Peyer's patch (tissue), 4 donors: ENCODE measurements around the gene TPBGL. TPM values are rescaled to one million over a fixed set of nuclear protein-coding genes. Genes with fewer than 3 reads are reported as not detected.

Experiments used
- DNase-seq, 3 donors: peaks; one replicate each; pipeline ENCODE4 v3.0.0-alpha.2; 2017 to 2019
- H3K27ac ChIP-seq, 4 donors: fragments of 200-600 bp; sonication (generic); one replicate each; pipeline ENCODE4 v1.5.1; 2016 to 2019
- H3K27me3 ChIP-seq, 2 donors: fragments of 200-600 bp; sonication (generic); one replicate each; pipeline ENCODE4 v1.5.1; 2019
- H3K36me3 ChIP-seq, 3 donors: fragments of 200-600 bp; sonication (generic); one replicate each; pipeline ENCODE4 v1.5.1; 2016 to 2019
- H3K4me1 ChIP-seq, 4 donors: fragments of 200-600 bp; sonication (generic); one replicate each; pipeline ENCODE4 v1.5.1; 2016 to 2019
- H3K4me3 ChIP-seq, 4 donors: fragments of 200-600 bp; sonication (generic); 1 replicate in 3 of 4; 2 replicates in 1 of 4; pipeline ENCODE4 v1.5.1; 2016 to 2019; ENCODE audit warnings: mild to moderate bottlenecking in 1 of 4
- H3K9me3 ChIP-seq, 4 donors: fragments of 200-600 bp; sonication (generic); one replicate each; pipeline ENCODE4 v1.5.1; 2016 to 2019; ENCODE audit warnings: mild to moderate bottlenecking in 1 of 4
- CTCF ChIP-seq, 6 experiments: fragments of 450-650 bp in 4 of 6; fragments of 200-600 bp in 2 of 6; sonication (generic) in 1 of 6; IDR thresholded peaks; one replicate each; pipeline ENCODE4 v1.5.1; 2017 to 2019; ENCODE audit warnings: antibody characterized with exemption in 6 of 6, mild to moderate bottlenecking in 3 of 6, moderate library complexity in 1 of 6
- POLR2A ChIP-seq, 2 donors: fragments of 450-650 bp; IDR thresholded peaks; one replicate each; pipeline ENCODE4 v1.5.1; 2017; ENCODE audit warnings: antibody characterized with exemption in 2 of 2, mild to moderate bottlenecking in 2 of 2, moderate library complexity in 2 of 2
- total RNA-seq, 4 donors: library from RNA; depleted of rRNA; stranded (reverse); fragments of >200 nt; gene quantifications; one replicate each; pipeline ENCODE4 v1.1.0, GENCODE V29; 2016

Gene TPBGL
- total RNA-seq, 4 donors from 2014 or later, result 0.35 TPM; not detected in 3

- DNase-seq, result no peak
- H3K36me3 ChIP-seq, result peaks cover 0 to 67% (median 0%) of the 10 kb centered on the region in 3 donors
- no peak overlapping the region for H3K4me3 ChIP-seq
- H3K9me3 ChIP-seq, result no peaks in the 10 kb centered on the region
- H3K27me3 ChIP-seq, result no peaks in the 10 kb centered on the region
- TF ChIP-seq POLR2A (IDR thresholded peaks at IDR 0.05), result no peak
- no peak for TF ChIP-seq CTCF (IDR thresholded peaks at IDR 0.05)
- H3K27ac ChIP-seq, result peak overlapping the region in 3 of 4 donors; percentile 13 to 26 (median 17)
- H3K4me1 ChIP-seq, result peaks cover 0 to 31% (median 0%) of the 10 kb centered on the region in 4 donors
Measured at GRCh38 chr11:75195167-75195962, 45.2 kb upstream of the TPBGL start.

GRCh38 chr11:75196426-75196825, 44.1 kb upstream of the TPBGL start:
- Histone ChIP-seq H3K27me3 (no peaks in the 10 kb centered on the region), H3K36me3 (peaks cover 0 to 70% (median 0%) of the 10 kb centered on the region in 3 donors), H3K4me1 (peaks cover 0 to 23% (median 0%) of the 10 kb centered on the region in 4 donors), H3K27ac (no peak overlapping the region), H3K4me3 (no peak overlapping the region), H3K9me3 (no peaks in the 10 kb centered on the region)
- peak in 1 of 3 donors; percentile 44 for DNase-seq
- TF ChIP-seq CTCF (IDR thresholded peaks at IDR 0.05) (no peak), POLR2A (IDR thresholded peaks at IDR 0.05) (no peak)

- Histone ChIP-seq H3K27me3 (no peaks in the 10 kb centered on the region), H3K36me3 (peaks cover 0 to 65% (median 0%) of the 10 kb centered on the region in 3 donors), H3K9me3 (no peaks in the 10 kb centered on the region), H3K4me3 (no peak overlapping the region), H3K4me1 (peaks cover 0 to 17% (median 0%) of the 10 kb centered on the region in 4 donors), H3K27ac (no peak overlapping the region)
- peak in 1 of 3 donors; percentile 32 for DNase-seq
- TF ChIP-seq CTCF (IDR thresholded peaks at IDR 0.05) (no peak), POLR2A (IDR thresholded peaks at IDR 0.05) (no peak)
Measured at GRCh38 chr11:75197512-75198277, 42.9 kb upstream of the TPBGL start.

GRCh38 chr11:75198278-75198973, 42.1 kb upstream of the TPBGL start:
- no peaks in the 10 kb centered on the region for H3K9me3 ChIP-seq
- H3K36me3 ChIP-seq, result peaks cover 0 to 57% (median 0%) of the 10 kb centered on the region in 3 donors
- TF ChIP-seq CTCF (IDR thresholded peaks at IDR 0.05) (no peak), POLR2A (IDR thresholded peaks at IDR 0.05) (no peak)
- H3K27ac ChIP-seq, result no peak overlapping the region
- H3K27me3 ChIP-seq, result no peaks in the 10 kb centered on the region
- no peak overlapping the region for H3K4me3 ChIP-seq
- peak in 1 of 3 donors; percentile 19 for DNase-seq
- H3K4me1 ChIP-seq, result peaks cover 0 to 17% (median 0%) of the 10 kb centered on the region in 4 donors

GRCh38 chr11:75199412-75199955, 41.1 kb upstream of the TPBGL start:
- peaks cover 0 to 15% (median 0%) of the 10 kb centered on the region in 4 donors for H3K4me1 ChIP-seq
- peaks cover 0 to 52% (median 0%) of the 10 kb centered on the region in 3 donors for H3K36me3 ChIP-seq
- no peak overlapping the region for H3K4me3 ChIP-seq
- H3K27ac ChIP-seq, result no peak overlapping the region
- no peak for TF ChIP-seq CTCF (IDR thresholded peaks at IDR 0.05)
- no peak for TF ChIP-seq POLR2A (IDR thresholded peaks at IDR 0.05)
- H3K27me3 ChIP-seq, result no peaks in the 10 kb centered on the region
- H3K9me3 ChIP-seq, result no peaks in the 10 kb centered on the region
- peak in 1 of 3 donors; percentile 29 for DNase-seq
